ENCODE results near the gene SMIM13. TPM values are rescaled to one million over a fixed set of nuclear protein-coding genes. Genes with fewer than 3 reads are reported as not detected.

SMIM13 gene
- total RNA-seq, 2 experiments from 2014 or later = 9.1 to 11.5 TPM

- Mint-ChIP-seq H3K27me3 (no peaks in the 10 kb centered on the region), H3K36me3 (peaks cover 23% of the 10 kb centered on the region), H3K4me1 (peaks cover 7% of the 10 kb centered on the region), H3K4me3 (no peak overlapping the region), H3K27ac (no peak overlapping the region), H3K9me3 (ENCODE audit: low read depth) (peaks cover 2% of the 10 kb centered on the region)
- no peak for ATAC-seq
- CTCF ChIA-PET = interaction anchor here (1.6 kb wide), 1 partner anchor 317 kb away, joined by 3 read pairs; no protein-coding TSS in a partner anchor
- DNase-seq = no peak
These were observed 85.4 kb downstream of the SMIM13 start for GRCh38 chr6:11179088-11179418.

- Mint-ChIP-seq H3K27me3 (no peaks in the 10 kb centered on the region), H3K36me3 (peaks cover 29% of the 10 kb centered on the region), H3K4me1 (peaks cover 7% of the 10 kb centered on the region), H3K4me3 (no peak overlapping the region), H3K27ac (no peak overlapping the region), H3K9me3 (ENCODE audit: low read depth) (peaks cover 2% of the 10 kb centered on the region)
- ATAC-seq (no peak), DNase-seq (no peak)
- CTCF ChIA-PET = interaction anchor here (1.2 to 1.6 kb wide), 2 partner anchors 20 to 316 kb away, joined by 3 to 5 read pairs; no protein-coding TSS in a partner anchor
These were observed 86.0 kb downstream of the SMIM13 start for GRCh38 chr6:11179419-11180202.

DNA sequence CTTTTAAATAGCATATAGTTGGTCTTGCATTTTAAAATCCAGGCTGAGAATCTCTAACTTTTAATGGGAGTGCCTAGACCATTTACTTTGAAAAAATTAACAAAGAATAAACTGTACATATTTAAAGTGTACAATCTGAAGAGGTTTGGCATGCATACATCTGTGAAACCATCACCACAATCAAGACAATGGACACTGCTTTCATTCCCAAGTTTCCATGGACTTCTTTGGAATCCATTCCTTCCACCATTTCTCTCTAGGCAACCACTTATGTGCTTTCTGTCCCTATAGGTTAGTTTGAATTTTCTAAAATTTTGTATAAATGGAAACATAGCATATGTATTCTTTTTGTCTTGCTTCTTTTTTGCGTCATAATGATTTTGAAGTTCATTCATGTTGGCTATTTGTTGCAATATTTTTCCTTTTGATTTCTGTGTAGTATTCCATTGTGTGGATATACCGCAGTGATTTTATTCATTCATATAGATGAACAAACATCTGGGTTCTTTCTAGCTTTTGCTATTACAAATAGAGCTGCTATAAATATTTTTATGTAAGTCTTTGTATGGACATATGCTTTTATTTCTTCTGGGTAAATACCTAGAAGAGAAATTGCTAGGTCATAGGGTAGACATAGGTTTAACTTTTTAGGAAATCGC is 88.0 kb downstream of the SMIM13 start:
- CTCF ChIA-PET = no interaction called here
- peaks cover 46% of the 10 kb centered on the region for H3K36me3 Mint-ChIP-seq
- H3K27me3 Mint-ChIP-seq = no peaks in the 10 kb centered on the region
- peaks cover 4% of the 10 kb centered on the region for H3K4me1 Mint-ChIP-seq
- no peak overlapping the region for H3K27ac Mint-ChIP-seq
- ATAC-seq (no peak), DNase-seq (no peak)
- no peak overlapping the region for H3K4me3 Mint-ChIP-seq
- H3K9me3 Mint-ChIP-seq (ENCODE audit: low read depth) = peaks cover 2% of the 10 kb centered on the region

- peaks cover 68% of the 10 kb centered on the region for H3K36me3 Mint-ChIP-seq
- CTCF ChIA-PET = no interaction called here
- DNase-seq = no peak
- H3K4me1 Mint-ChIP-seq = no peaks in the 10 kb centered on the region
- H3K27me3 Mint-ChIP-seq = no peaks in the 10 kb centered on the region
- no peak overlapping the region for H3K4me3 Mint-ChIP-seq
- no peak overlapping the region for H3K27ac Mint-ChIP-seq
- ATAC-seq = no peak
- peaks cover 2% of the 10 kb centered on the region for H3K9me3 Mint-ChIP-seq (ENCODE audit: low read depth)
These were observed 90.2 kb downstream of the SMIM13 start for GRCh38 chr6:11183761-11184362.

- CTCF ChIA-PET = interaction anchor here (0.8 to 1.5 kb wide), 4 partner anchors 9 to 90 kb away, joined by 3 to 4 read pairs (median 3); no protein-coding TSS in a partner anchor
- no peak overlapping the region for H3K27ac Mint-ChIP-seq
These were observed 91.7 kb downstream of the SMIM13 start for GRCh38 chr6:11185204-11185842.

DNA sequence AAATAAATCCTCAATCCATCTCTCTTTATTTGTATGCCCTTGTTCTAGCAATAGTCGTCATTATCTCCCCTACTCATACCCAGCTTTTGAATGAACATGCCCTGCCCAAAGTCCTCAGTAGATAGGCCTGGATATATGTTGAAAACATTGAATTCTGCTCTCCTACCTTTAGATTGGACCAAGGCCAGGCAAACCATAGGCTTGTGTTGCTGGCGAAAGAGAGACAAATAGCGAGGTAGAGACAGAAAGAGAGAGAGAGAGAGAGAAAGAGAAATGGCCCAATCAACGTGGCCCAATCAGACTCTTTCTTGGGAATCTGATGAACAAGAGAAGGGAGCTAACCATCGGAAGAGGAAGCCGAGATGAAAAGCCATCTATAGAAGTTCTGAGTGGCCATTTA is 93.7 kb downstream of the SMIM13 start:
- no peak for ATAC-seq
- Mint-ChIP-seq H3K27me3 (no peaks in the 10 kb centered on the region), H3K36me3 (peaks cover 92% of the 10 kb centered on the region), H3K27ac (no peak overlapping the region), H3K9me3 (ENCODE audit: low read depth) (peaks cover 2% of the 10 kb centered on the region), H3K4me1 (no peaks in the 10 kb centered on the region), H3K4me3 (no peak overlapping the region)
- DNase-seq = no peak
- CTCF ChIA-PET = interaction anchor here (4.0 kb wide), 1 partner anchor 14 kb away, joined by 14 read pairs; no protein-coding TSS in a partner anchor

More at GRCh38 chr6:11185204-11185842, 91.7 kb downstream of the SMIM13 start:
- Mint-ChIP-seq H3K4me1 (no peaks in the 10 kb centered on the region), H3K4me3 (no peak overlapping the region), H3K9me3 (ENCODE audit: low read depth) (peaks cover 2% of the 10 kb centered on the region), H3K36me3 (peaks cover 83% of the 10 kb centered on the region), H3K27me3 (no peaks in the 10 kb centered on the region)
- ATAC-seq (no peak), DNase-seq (no peak)

Other genes starting within 250 kb of the SMIM13 start
- not detected for gene GCM2, start 211.8 kb upstream of the SMIM13 start, total RNA-seq
- under 1 TPM; 0.37 to 0.64 TPM for gene SYCP2L, start 206.8 kb upstream of the SMIM13 start, total RNA-seq
- not detected for gene ELOVL2, start 49.5 kb upstream of the SMIM13 start, total RNA-seq
- not detected for gene ERVFRD-1, start 17.9 kb downstream of the SMIM13 start, total RNA-seq
- 100 to 1,000 TPM in 1 of 2 experiments, 10 to 100 TPM in 1; 84.5 to 114 TPM for gene NEDD9, start 138.8 kb downstream of the SMIM13 start, total RNA-seq

Data from activated CD8-positive, alpha-beta memory T cell treated with anti-CD3 and anti-CD28 coated beads, Interleukin-2, amount 10 ng/mL, durations not matched to agents 7 days and 5 days (primary cell).